ENCODE measurements around the gene WRNIP1.

Gene WRNIP1

DNA sequence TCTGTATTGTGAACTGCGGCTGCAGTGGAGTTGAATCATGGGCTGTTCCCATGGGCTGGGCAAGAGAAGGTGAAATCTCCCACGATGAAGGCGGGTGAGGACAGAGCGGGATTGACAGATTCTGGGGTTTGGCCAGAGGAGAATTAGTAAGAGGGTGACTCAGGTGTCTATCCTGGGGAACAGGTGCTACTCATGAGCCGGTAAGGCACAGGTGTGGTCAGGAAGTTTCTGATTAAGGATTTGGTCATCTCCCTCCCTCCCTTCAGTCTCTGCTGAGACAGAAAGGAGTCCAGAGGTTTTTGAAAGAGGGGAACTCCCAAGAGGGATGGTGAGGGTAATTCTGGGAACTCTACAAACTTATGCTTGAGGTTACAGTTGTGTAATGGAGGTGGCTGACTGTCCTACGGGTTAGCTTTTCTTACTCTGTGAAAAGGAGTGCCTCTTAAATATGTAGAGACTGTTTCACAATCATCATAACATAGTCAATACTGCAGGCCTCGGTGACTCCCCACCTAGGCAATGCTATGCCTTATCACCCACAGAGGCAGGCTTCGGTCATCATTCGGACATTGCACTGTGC, 45.0 kb downstream of the WRNIP1 start:
- peak; percentile 39 for DNase-seq

DNA sequence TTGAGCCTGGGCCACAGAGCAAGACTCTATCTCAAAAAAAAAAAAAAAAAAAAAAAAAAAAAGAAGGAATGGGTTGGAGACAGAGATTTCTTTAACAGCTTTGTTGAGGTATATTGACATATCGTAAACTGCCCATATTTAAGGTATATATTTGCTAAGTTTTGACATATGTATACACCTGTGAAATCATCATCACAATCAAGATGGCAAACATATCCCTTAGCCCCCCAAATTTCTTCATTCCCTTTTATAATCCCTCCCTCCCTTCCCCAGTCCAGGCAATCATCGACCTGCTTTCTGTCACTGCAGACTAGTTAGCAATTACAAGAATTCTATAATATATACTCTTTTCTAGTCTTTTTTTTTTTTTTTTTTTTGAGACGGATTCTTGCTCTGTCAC, 47.5 kb downstream of the WRNIP1 start:
- no peak for DNase-seq

- DNase-seq: no peak
Measured at GRCh38 chr6:2816158-2816557, 51.0 kb downstream of the WRNIP1 start.

- no peak for DNase-seq
Measured at GRCh38 chr6:2817903-2818443, 52.8 kb downstream of the WRNIP1 start.

- no peak for DNase-seq
Measured at GRCh38 chr6:2818593-2818992, 53.4 kb downstream of the WRNIP1 start.

GRCh38 chr6:2819115-2819514, 53.9 kb downstream of the WRNIP1 start:
- DNase-seq: no peak

- no peak for DNase-seq
Measured at GRCh38 chr6:2819978-2820377, 54.8 kb downstream of the WRNIP1 start.

GRCh38 chr6:2820415-2820814, 55.2 kb downstream of the WRNIP1 start:
- DNase-seq: peak; percentile 63

DNA sequence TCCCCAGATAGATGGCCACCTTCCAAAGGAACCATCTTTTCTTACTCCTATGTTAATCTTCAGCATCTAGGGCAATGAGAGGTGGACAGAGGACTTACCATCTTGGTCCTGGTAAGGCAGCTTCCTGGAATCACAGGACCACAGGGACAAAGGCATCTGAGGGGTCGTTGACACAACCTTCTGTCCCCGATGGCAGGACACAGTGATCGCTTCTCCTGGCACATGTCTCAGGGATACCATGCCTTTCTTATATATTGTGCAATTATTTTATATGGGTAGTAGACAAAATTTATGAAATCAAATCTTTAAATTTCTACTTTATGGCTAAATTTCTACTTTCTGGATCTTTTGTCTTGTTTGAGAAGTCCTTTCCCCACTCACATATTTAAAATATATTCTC, 56.4 kb downstream of the WRNIP1 start:
- no peak for DNase-seq

DNA sequence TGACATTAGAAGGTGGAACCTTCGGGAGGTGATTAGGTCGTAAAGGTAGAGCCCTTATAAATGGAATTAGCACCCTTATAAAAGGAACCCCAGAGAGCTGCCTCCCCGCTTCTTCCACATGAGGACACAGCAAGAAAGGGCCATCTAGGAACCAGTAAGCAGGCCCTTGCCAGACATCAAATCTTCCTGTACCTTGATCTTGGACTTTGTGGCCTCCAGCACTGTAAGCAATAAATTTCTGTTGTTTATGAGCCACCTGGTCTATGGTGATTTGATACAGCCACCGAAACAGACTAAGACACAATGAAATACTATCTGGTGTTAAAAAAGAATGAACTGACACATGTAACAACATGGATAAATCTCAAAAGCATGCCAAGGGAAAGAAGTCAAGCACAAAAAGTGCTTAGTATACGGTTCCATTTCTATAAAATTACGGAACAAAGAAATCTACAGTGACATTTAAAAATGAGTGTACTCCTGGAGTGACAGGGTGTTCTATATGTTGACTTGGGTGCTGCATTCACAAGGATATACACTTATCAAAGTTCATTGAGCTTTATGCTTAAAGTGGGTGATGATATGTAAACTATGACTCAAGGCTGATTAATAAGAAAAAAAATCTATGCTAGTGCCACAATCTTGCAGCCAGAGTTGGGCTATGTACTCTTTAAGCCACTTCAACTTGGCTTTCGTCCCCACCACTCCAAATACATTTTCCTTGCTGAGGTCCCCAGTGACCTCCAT, 58.1 kb downstream of the WRNIP1 start:
- no peak for DNase-seq

DNA sequence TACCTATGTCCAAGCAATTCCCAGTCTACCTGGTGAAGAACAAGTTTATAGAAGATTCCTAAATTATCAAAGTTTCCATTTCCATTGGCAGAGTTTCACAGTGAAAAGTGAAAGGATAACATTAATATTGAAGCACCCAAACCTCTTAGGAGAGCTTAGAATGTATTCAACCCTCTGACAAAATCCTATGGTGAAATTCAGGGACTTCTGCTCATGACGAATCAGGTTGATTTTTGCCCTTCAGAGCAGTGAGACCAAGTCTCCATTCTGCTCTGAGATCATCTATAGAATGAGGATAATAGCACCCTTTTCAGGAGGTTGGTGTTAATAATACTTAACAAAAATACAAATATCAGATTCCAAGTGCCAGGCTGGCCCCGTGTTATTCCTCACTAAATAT, 60.9 kb downstream of the WRNIP1 start:
- DNase-seq: no peak

DNA sequence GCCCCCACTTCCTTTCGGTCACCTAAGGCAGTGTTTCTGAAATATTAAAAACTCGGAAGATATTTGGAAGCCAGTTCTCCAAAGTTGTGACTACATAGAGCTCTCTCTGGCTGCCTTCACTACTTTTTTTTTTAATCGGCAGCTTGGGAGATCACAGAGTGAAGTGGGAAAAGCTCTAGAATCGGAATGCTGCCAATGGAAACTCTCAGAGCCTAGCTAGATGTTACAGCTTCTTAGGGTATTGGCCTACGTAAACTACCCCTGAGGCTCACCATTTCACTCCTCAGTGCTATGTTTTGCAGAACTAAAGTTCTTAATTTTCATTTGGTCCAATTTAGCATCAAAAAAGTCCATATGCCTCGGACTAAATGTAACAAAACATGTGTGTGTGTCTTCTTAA, 61.9 kb downstream of the WRNIP1 start:
- DNase-seq: no peak

GRCh38 chr6:2828629-2829028, 63.4 kb downstream of the WRNIP1 start:
- no peak for DNase-seq

DNA sequence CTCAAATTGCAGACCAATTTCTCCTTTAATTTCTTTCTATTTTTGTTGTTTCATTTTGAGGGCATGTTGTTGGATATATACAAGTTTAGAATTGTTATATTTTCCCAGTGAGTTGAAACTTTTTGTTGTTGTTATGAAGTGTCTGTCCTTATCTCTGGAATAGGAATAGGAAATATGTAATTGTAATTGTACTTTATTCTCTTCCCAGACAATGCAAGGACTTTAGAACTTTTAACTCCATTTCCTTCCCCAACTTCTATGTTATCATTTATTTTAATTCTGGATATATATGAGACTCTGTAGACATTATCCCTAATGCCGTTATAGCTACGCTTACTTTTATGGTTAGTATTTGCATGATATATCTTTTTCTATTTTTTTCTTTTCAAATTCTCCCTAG, 64.1 kb downstream of the WRNIP1 start:
- DNase-seq: no peak

DNA sequence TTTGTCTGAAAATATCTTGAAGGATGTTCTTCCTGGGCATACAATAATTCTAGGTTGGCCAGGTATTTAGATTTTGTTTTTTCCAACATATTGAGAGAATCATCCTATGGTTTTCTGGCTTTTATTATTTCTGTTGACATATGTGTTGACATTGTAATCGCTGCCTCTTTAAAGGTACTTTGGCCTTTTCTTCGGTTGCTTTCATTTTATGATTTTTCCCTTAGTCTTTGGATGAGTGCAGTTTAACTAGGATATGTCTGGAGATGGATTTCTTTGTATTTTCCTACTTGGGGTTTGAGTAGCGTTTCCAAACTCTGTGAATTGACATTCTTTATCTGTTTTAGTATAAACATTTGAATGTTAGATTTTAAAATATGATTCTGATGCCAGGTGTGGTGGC, 65.0 kb downstream of the WRNIP1 start:
- DNase-seq: no peak

- DNase-seq: no peak
Measured at GRCh38 chr6:2831392-2831791, 66.2 kb downstream of the WRNIP1 start.

- DNase-seq: no peak
Measured at GRCh38 chr6:2834262-2834661, 69.1 kb downstream of the WRNIP1 start.

Measured in activated CD4-positive, alpha-beta T cell treated with anti-CD3 and anti-CD28 coated beads, Interleukin-10, Interleukin-2, amounts not matched to agents 100 ng/mL and 50 ng/mL, durations not matched to agents 16 hours and 8 hours (primary cell).